ENCODE measurements around the gene C4A.
"Not testable (repeated sequence)": the region's sequence is repeated elsewhere in the genome, so short reads cannot be mapped to it uniquely, and the experiment has no call there.

C4A gene

GRCh38 chr6:31980998-31981397 lies 859 bp upstream of the C4A start:
- DNase-seq (ENCODE audit: low spot score) = not testable (repeated sequence)

GRCh38 chr6:31989363-31989762 lies 7.5 kb downstream of the C4A start:
- DNase-seq (ENCODE audit: low spot score) = not testable (repeated sequence)

- DNase-seq (ENCODE audit: low spot score) = not testable (repeated sequence)
Measured at GRCh38 chr6:31994421-31994820, 12.6 kb downstream of the C4A start.

GRCh38 chr6:31996385-31996784 lies 14.5 kb downstream of the C4A start:
- DNase-seq (ENCODE audit: low spot score) = not testable (repeated sequence)

GRCh38 chr6:32002546-32003268 lies 20.9 kb downstream of the C4A start:
- not testable (repeated sequence) for DNase-seq (ENCODE audit: low spot score)

- not testable (repeated sequence) for DNase-seq (ENCODE audit: low spot score)
Measured at GRCh38 chr6:32003301-32003700, 21.4 kb downstream of the C4A start.

GRCh38 chr6:32004393-32004792 lies 22.5 kb downstream of the C4A start:
- not testable (repeated sequence) for DNase-seq (ENCODE audit: low spot score)

GRCh38 chr6:32004864-32005537 lies 23.1 kb downstream of the C4A start:
- DNase-seq (ENCODE audit: low spot score) = not testable (repeated sequence)

GRCh38 chr6:32005538-32005880 lies 23.7 kb downstream of the C4A start:
- DNase-seq (ENCODE audit: low spot score) = not testable (repeated sequence)

- DNase-seq (ENCODE audit: low spot score) = not testable (repeated sequence)
Measured at GRCh38 chr6:32005991-32006529, 24.2 kb downstream of the C4A start.

- DNase-seq (ENCODE audit: low spot score) = not testable (repeated sequence)
Measured at GRCh38 chr6:32007086-32007485, 25.2 kb downstream of the C4A start.

GRCh38 chr6:32008037-32008436 lies 26.2 kb downstream of the C4A start:
- not testable (repeated sequence) for DNase-seq (ENCODE audit: low spot score)

GRCh38 chr6:32008616-32009015 lies 26.8 kb downstream of the C4A start:
- DNase-seq (ENCODE audit: low spot score) = not testable (repeated sequence)

- not testable (repeated sequence) for DNase-seq (ENCODE audit: low spot score)
Measured at GRCh38 chr6:32009537-32009936, 27.7 kb downstream of the C4A start.

- DNase-seq (ENCODE audit: low spot score) = not testable (repeated sequence)
Measured at GRCh38 chr6:32010856-32011530, 29.1 kb downstream of the C4A start.

GRCh38 chr6:32012941-32013617 lies 31.2 kb downstream of the C4A start:
- DNase-seq (ENCODE audit: low spot score) = not testable (repeated sequence)

GRCh38 chr6:32013738-32014137 lies 31.9 kb downstream of the C4A start:
- not testable (repeated sequence) for DNase-seq (ENCODE audit: low spot score)

- not testable (repeated sequence) for DNase-seq (ENCODE audit: low spot score)
Measured at GRCh38 chr6:32014547-32014946, 32.7 kb downstream of the C4A start, which contains the start of gene C4B. Gene C4B (plus strand): TSS chr6:32014795. CDS start chr6:32014846, 51 bp downstream.

- DNase-seq (ENCODE audit: low spot score) = not testable (repeated sequence)
Measured at GRCh38 chr6:32022100-32022499, 40.2 kb downstream of the C4A start.

GRCh38 chr6:32028631-32029030 lies 46.8 kb downstream of the C4A start:
- DNase-seq (ENCODE audit: low spot score) = not testable (repeated sequence)

GRCh38 chr6:32029553-32029952 lies 47.7 kb downstream of the C4A start:
- not testable (repeated sequence) for DNase-seq (ENCODE audit: low spot score)

All from LoVo (cell line).